CD4-positive, alpha-beta T cell (primary cell): Measurements from ENCODE around the gene KRTAP10-3. TPM values are rescaled to one million over a fixed set of nuclear protein-coding genes. Genes with fewer than 3 reads are reported as not detected.

Source experiments
- ATAC-seq: fragments of 200-7000 bp; cut with Tn5 transposase; one replicate; pipeline ENCODE4 v1.10.0; 2022; ENCODE audit warnings: mild to moderate bottlenecking; ENCODE audit not compliant: poor library complexity
- CTCF ChIA-PET: fragments of 350-600 bp; sonication (Branson Sonifier 250); formaldehyde crosslinking; loops from one replicate; lab custom pipeline; 2021; ENCODE audit warnings: antibody characterized with exemption, inconsistent platforms; lab: Charles Lee
- POLR2A ChIA-PET: fragments of 350-600 bp; sonication (Branson Sonifier 250); formaldehyde crosslinking; loops from one replicate; lab custom pipeline; 2021; ENCODE audit warnings: antibody characterized with exemption, inconsistent platforms; lab: Charles Lee
- DNase-seq, 14 experiments: peaks; one replicate each; pipeline ENCODE4 v3.0.0-alpha.2; 2013 to 2020; ENCODE audit warnings: mixed read lengths in 2 of 14
- H3K27ac ChIP-seq, 2 donors: one replicate each; pipeline versions ENCODE4 v1.5.1 to v1.7.0; 2013; ENCODE audit warnings: low read length in 2 of 2, low read depth in 1 of 2, mild to moderate bottlenecking in 1 of 2
- H3K27me3 ChIP-seq, 2 experiments: 1 replicate in 1 of 2; 2 replicates in 1 of 2; pipeline versions ENCODE4 v1.6.1 to v1.7.0; 2013; ENCODE audit warnings: low read length in 2 of 2, control low read depth in 1 of 2, mild to moderate bottlenecking in 1 of 2, moderate library complexity in 1 of 2; ENCODE audit not compliant: insufficient read depth in 2 of 2, control insufficient read depth in 1 of 2
- H3K36me3 ChIP-seq: one replicate; pipeline ENCODE4 v1.6.1; 2013; ENCODE audit warnings: low read length, control low read depth; ENCODE audit not compliant: insufficient read depth
- H3K4me1 ChIP-seq: one replicate; pipeline ENCODE4 v1.6.1; 2013; ENCODE audit warnings: low read length, control low read depth; ENCODE audit not compliant: insufficient read depth
- H3K4me3 ChIP-seq: one replicate; pipeline ENCODE4 v1.5.1; 2013; ENCODE audit warnings: mild to moderate bottlenecking, low read length, moderate library complexity
- H3K9me3 ChIP-seq, 2 experiments: 1 replicate in 1 of 2; 2 replicates in 1 of 2; pipeline versions ENCODE4 v1.6.1 to v1.7.0; 2013; ENCODE audit warnings: low read length in 2 of 2, mild to moderate bottlenecking in 2 of 2, control low read depth in 1 of 2, moderate library complexity in 1 of 2; ENCODE audit not compliant: control insufficient read depth in 1 of 2, insufficient read depth in 1 of 2
- H3K27ac Mint-ChIP-seq: one replicate; pipeline ENCODE4 v1.8.0; 2020; ENCODE audit warnings: mixed read lengths
- H3K27me3 Mint-ChIP-seq: one replicate; pipeline ENCODE4 v1.8.0; 2021; ENCODE audit warnings: mixed read lengths
- H3K36me3 Mint-ChIP-seq: one replicate; pipeline ENCODE4 v1.8.0; 2021; ENCODE audit warnings: low read depth, mixed read lengths
- H3K4me1 Mint-ChIP-seq: one replicate; pipeline ENCODE4 v1.8.0; 2021; ENCODE audit warnings: low read depth, mixed read lengths
- H3K4me3 Mint-ChIP-seq: one replicate; pipeline ENCODE4 v1.8.0; 2020; ENCODE audit warnings: mild to moderate bottlenecking, mixed read lengths
- H3K9me3 Mint-ChIP-seq: one replicate; pipeline ENCODE4 v1.8.0; 2020; ENCODE audit warnings: mixed read lengths
- CTCF ChIP-seq: fragments of 200-600 bp; IDR thresholded peaks from one replicate; pipeline ENCODE4 v1.8.0; 2022; ENCODE audit warnings: antibody characterized with exemption, mild to moderate bottlenecking
- intact Hi-C, 2 experiments: fragments of 100-400 bp; cut with DNase I in 1 of 2; cut with micrococcal nuclease in 1 of 2; formaldehyde crosslinking; loops; one replicate each; pipeline versions ENCODE4 v1.15.1 to v1.9.0; 2023 to 2025; cut with DNase I, micrococcal nuclease
- total RNA-seq, 174 experiments: library from RNA in 2 of 174; stranded (reverse) in 2 of 174; gene quantifications; one replicate each; pipeline ENCODE4 v1.2.3 and lab custom pipeline; 2021 to 2026

KRTAP10-3 gene
- total RNA-seq, 2 experiments from 2014 or later = not detected

- intact Hi-C loops = no loop called here
- H3K4me1 ChIP-seq = no peaks in the 10 kb centered on the region
- H3K36me3 ChIP-seq = no peaks in the 10 kb centered on the region
- H3K4me3 ChIP-seq = no peak overlapping the region
- no peak for TF ChIP-seq CTCF
- ATAC-seq (no peak), DNase-seq (no peak)
- H3K36me3 Mint-ChIP-seq = no peaks in the 10 kb centered on the region
- no peaks in the 10 kb centered on the region for H3K27me3 Mint-ChIP-seq
- H3K4me3 Mint-ChIP-seq = no peak overlapping the region
- H3K27me3 ChIP-seq = peaks cover 0 to 2% of the 10 kb centered on the region in 2 experiments
- H3K9me3 ChIP-seq = peaks cover 0 to 4% of the 10 kb centered on the region in 2 experiments
- ChIA-PET CTCF (no interaction called here), POLR2A (no interaction called here)
- H3K9me3 Mint-ChIP-seq = no peaks in the 10 kb centered on the region
- no peak overlapping the region for H3K27ac Mint-ChIP-seq
- H3K4me1 Mint-ChIP-seq = no peaks in the 10 kb centered on the region
- no peak overlapping the region for H3K27ac ChIP-seq
Measured at GRCh38 chr21:44533891-44534627, 24.5 kb downstream of the KRTAP10-3 start.

DNA sequence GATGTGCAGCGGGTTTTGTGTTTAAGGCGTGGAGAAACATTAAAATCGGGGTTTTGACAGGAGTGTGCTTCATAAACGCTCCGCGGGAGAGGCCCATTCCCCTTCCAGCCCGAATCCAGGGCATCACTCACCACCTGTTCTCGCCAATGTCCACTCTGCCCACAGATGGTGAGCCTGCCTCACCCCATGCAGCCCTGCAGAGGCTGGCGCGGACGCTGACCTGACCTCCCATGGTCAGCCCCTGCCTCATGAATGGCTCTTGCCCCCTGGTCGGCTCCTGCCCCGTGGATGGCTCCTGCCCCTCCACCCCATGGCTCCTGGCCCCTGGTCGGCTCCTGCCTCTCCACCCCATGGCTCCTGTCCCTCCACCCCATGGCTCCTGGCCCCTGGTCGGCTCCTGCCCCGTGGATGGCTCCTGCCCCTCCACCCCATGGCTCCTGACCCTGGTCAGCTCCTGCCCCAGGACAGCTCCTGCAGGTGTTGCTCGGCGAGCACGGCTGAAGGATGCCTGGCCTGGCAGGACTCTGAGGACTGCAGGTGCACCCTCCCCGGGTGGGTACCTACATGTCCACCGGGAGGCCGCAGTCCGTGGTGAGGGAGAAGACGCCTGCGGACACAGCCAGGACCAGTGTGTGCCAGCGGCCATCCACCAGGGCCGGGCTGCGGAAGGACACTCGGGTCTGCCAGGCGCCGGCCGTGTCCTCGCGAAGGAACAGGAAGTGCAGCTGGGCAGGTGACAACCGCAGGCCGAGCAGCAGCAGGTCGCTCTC lies 25.3 kb downstream of the KRTAP10-3 start:
- Histone ChIP-seq H3K36me3 (no peaks in the 10 kb centered on the region), H3K27ac (no peak overlapping the region), H3K4me1 (no peaks in the 10 kb centered on the region), H3K27me3 (no peaks in the 10 kb centered on the region), H3K9me3 (peaks cover 0 to 4% of the 10 kb centered on the region in 2 experiments), H3K4me3 (no peak overlapping the region)
- Mint-ChIP-seq H3K4me3 (no peak overlapping the region), H3K4me1 (no peaks in the 10 kb centered on the region), H3K27ac (no peak overlapping the region), H3K36me3 (no peaks in the 10 kb centered on the region), H3K27me3 (no peaks in the 10 kb centered on the region), H3K9me3 (no peaks in the 10 kb centered on the region)
- ChIA-PET POLR2A (no interaction called here), CTCF (no interaction called here)
- ATAC-seq = no peak
- no peak for DNase-seq
- no peak for TF ChIP-seq CTCF
- intact Hi-C loops = no loop called here

- H3K36me3 Mint-ChIP-seq = no peaks in the 10 kb centered on the region
Measured at GRCh38 chr21:44532712-44533111, 25.9 kb downstream of the KRTAP10-3 start.

More at GRCh38 chr21:44532712-44533111, 25.9 kb downstream of the KRTAP10-3 start:
- intact Hi-C loops = no loop called here
- Histone ChIP-seq H3K27ac (no peak overlapping the region), H3K4me1 (no peaks in the 10 kb centered on the region), H3K27me3 (no peaks in the 10 kb centered on the region), H3K4me3 (no peak overlapping the region), H3K9me3 (peaks cover 0 to 4% of the 10 kb centered on the region in 2 experiments), H3K36me3 (no peaks in the 10 kb centered on the region)
- no peak for TF ChIP-seq CTCF
- no peaks in the 10 kb centered on the region for H3K27me3 Mint-ChIP-seq
- no peaks in the 10 kb centered on the region for H3K4me1 Mint-ChIP-seq
- ChIA-PET CTCF (no interaction called here), POLR2A (no interaction called here)
- DNase-seq = no peak
- H3K9me3 Mint-ChIP-seq = no peaks in the 10 kb centered on the region
- ATAC-seq = no peak
- H3K4me3 Mint-ChIP-seq = no peak overlapping the region
- no peak overlapping the region for H3K27ac Mint-ChIP-seq
